Thoracic aorta (tissue), 2 donors: ENCODE data around the gene N4BP2. TPM values are rescaled to one million over a fixed set of nuclear protein-coding genes. Genes with fewer than 3 reads are reported as not detected.
"Not testable (repeated sequence)": the region's sequence is repeated elsewhere in the genome, so short reads cannot be mapped to it uniquely, and the experiment has no call there.

Source experiments
- ATAC-seq: fragments of 150-250 bp; one replicate; pipeline ENCODE4 v1.8.0; 2017; ENCODE audit warnings: low read depth; ENCODE audit not compliant: insufficient number of reproducible peaks, low FRiP score
- DNase-seq: peaks from one replicate; pipeline ENCODE4 v3.0.0-alpha.2; 2020; ENCODE audit warnings: low spot score
- H3K27ac ChIP-seq, 2 donors: fragments of 200-600 bp; sonication (generic); 1 replicate in 1 of 2; 2 replicates in 1 of 2; pipeline ENCODE4 v1.5.1; 2016; ENCODE audit warnings: mild to moderate bottlenecking in 2 of 2, moderate library complexity in 2 of 2
- H3K27me3 ChIP-seq: fragments of 200-600 bp; sonication (generic); replicated peaks from 2 replicates; pipeline ENCODE4 v1.6.0; 2016; ENCODE audit warnings: mild to moderate bottlenecking; ENCODE audit not compliant: insufficient read depth
- H3K36me3 ChIP-seq: fragments of 200-600 bp; sonication (generic); one replicate; pipeline ENCODE4 v1.5.1; 2016
- H3K4me1 ChIP-seq, 2 donors: fragments of 200-600 bp; sonication (generic); 1 replicate in 1 of 2; 2 replicates in 1 of 2; pipeline versions ENCODE4 v1.5.1 to v1.6.0; 2016; ENCODE audit warnings: low read depth in 2 of 2, mild to moderate bottlenecking in 1 of 2; ENCODE audit not compliant: control insufficient read depth in 1 of 2
- H3K4me3 ChIP-seq: fragments of 200-600 bp; sonication (generic); 2 replicates; pipeline ENCODE4 v1.5.1; 2016; ENCODE audit warnings: mild to moderate bottlenecking
- H3K9me3 ChIP-seq: fragments of 200-600 bp; sonication (generic); 2 replicates; pipeline ENCODE4 v1.5.1; 2016
- total RNA-seq, 2 donors: library from RNA; depleted of rRNA; stranded (reverse); fragments of >200 nt; gene quantifications; one replicate each; pipeline versions ENCODE4 v1.1.0 to v1.2.3, GENCODE V29; 2016
- TF ChIP-seq, protein P1 (sequence below): fragments of 200-600 bp; sonication (generic); IDR thresholded peaks from one replicate; pipeline ENCODE4 v1.5.1; 2019; ENCODE audit warnings: antibody characterized with exemption

The N4BP2 gene
- total RNA-seq, 2 donors from 2014 or later = 5.4 to 10.9 TPM

GRCh38 chr4:40124690-40125089 is 68.0 kb downstream of the N4BP2 start:
- TF ChIP-seq, protein P1, sequence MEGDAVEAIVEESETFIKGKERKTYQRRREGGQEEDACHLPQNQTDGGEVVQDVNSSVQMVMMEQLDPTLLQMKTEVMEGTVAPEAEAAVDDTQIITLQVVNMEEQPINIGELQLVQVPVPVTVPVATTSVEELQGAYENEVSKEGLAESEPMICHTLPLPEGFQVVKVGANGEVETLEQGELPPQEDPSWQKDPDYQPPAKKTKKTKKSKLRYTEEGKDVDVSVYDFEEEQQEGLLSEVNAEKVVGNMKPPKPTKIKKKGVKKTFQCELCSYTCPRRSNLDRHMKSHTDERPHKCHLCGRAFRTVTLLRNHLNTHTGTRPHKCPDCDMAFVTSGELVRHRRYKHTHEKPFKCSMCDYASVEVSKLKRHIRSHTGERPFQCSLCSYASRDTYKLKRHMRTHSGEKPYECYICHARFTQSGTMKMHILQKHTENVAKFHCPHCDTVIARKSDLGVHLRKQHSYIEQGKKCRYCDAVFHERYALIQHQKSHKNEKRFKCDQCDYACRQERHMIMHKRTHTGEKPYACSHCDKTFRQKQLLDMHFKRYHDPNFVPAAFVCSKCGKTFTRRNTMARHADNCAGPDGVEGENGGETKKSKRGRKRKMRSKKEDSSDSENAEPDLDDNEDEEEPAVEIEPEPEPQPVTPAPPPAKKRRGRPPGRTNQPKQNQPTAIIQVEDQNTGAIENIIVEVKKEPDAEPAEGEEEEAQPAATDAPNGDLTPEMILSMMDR = no peak
- Histone ChIP-seq H3K9me3 (no peaks in the 10 kb centered on the region), H3K27me3 (no peaks in the 10 kb centered on the region), H3K36me3 (no peaks in the 10 kb centered on the region), H3K27ac (no peak overlapping the region), H3K4me1 (no peaks in the 10 kb centered on the region), H3K4me3 (no peak overlapping the region)
- DNase-seq (no peak), ATAC-seq (no peak)

DNA sequence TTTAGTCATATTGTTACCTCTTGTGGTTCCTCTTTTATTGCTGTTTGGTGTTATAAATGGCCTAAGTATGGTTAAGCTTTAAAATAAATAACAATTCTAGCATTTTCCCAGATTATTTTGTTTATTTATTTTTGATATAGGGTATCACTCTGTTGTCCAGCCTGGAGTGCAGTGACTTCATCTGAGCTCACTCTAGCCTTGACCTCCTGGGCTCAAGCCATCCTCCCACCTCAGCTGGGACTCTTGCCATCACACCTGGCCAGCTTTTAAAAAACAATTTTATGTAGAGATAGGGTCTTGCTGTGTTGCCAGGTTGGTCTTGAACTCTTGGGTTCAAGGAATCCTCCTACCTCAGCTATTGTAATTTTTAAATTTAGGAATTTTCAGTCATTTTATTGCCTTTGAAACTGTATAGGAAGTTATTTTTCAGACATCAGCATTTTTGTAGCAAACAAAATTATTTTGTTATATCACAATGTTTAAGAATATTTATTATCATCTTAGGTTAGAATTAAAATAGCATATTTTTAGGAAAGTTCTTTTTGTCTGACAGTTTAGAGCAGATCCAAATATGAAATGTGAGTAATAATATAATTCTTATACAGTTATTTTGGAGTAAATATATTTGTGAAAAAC is 73.9 kb downstream of the N4BP2 start:
- Histone ChIP-seq H3K27me3 (no peaks in the 10 kb centered on the region), H3K9me3 (no peaks in the 10 kb centered on the region), H3K27ac (no peak overlapping the region), H3K36me3 (no peaks in the 10 kb centered on the region), H3K4me3 (no peak overlapping the region), H3K4me1 (no peaks in the 10 kb centered on the region)
- ATAC-seq (no peak), DNase-seq (no peak)
- TF ChIP-seq, protein P1 = no peak

GRCh38 chr4:40132816-40133215 is 76.2 kb downstream of the N4BP2 start:
- H3K4me3 ChIP-seq = no peak overlapping the region
- TF ChIP-seq, protein P1 = no peak
- DNase-seq (no peak), ATAC-seq (no peak)
- H3K4me1 ChIP-seq = no peaks in the 10 kb centered on the region
- H3K27me3 ChIP-seq = no peaks in the 10 kb centered on the region
- H3K36me3 ChIP-seq = peaks cover 4% of the 10 kb centered on the region
- no peak overlapping the region for H3K27ac ChIP-seq
- H3K9me3 ChIP-seq = no peaks in the 10 kb centered on the region

- H3K36me3 ChIP-seq = peaks cover 4% of the 10 kb centered on the region
- TF ChIP-seq, protein P1 = no peak
- H3K4me1 ChIP-seq = no peaks in the 10 kb centered on the region
- H3K27me3 ChIP-seq = no peaks in the 10 kb centered on the region
- H3K4me3 ChIP-seq = no peak overlapping the region
- no peak for DNase-seq
- H3K9me3 ChIP-seq = no peaks in the 10 kb centered on the region
- H3K27ac ChIP-seq = no peak overlapping the region
- no peak for ATAC-seq
These were observed 77.7 kb downstream of the N4BP2 start for GRCh38 chr4:40134206-40134917.

DNA sequence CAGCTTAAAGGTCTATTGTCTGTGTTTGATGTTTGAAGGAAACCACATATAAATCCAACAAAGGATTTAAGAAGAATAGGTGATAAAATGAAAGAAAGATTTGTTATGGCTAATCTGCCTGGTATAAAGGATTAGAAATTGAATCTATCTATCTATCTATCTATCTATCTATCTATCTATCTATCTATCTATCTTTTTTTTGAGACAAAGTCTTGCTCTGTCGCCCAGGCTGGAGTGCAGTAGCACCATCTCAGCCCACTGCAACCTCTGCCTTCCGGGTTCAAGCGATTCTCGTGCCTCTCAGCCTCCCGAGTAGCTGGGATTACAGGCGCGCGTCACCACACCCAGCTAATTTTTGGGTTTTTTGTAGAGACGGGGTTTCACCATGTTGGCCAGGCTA is 79.6 kb downstream of the N4BP2 start:
- H3K27me3 ChIP-seq, H3K36me3 ChIP-seq, H3K4me3 ChIP-seq, H3K9me3 ChIP-seq, DNase-seq, H3K27ac ChIP-seq, H3K4me1 ChIP-seq, ATAC-seq: not testable (repeated sequence)
